HepG2 (cell line): ENCODE data around the gene TEX261. TPM values are rescaled to one million over a fixed set of nuclear protein-coding genes. Genes with fewer than 3 reads are reported as not detected.
A peak's percentile ranks its signal among the peaks of the same experiment; 100 is the strongest.

Experiments used
- HCFC1 ChIP-seq: fragments of 150-350 bp; IDR thresholded peaks from 2 replicates; pipeline ENCODE4 v1.6.1; 2014; ENCODE audit warnings: low read depth, low read length
- MAZ ChIP-seq, 2 experiments: sonication (generic) in 1 of 2; formaldehyde crosslinking in 1 of 2; IDR thresholded peaks; 2 replicates each; pipeline versions ENCODE4 v1.5.0 to v1.6.1; 2012 to 2020; ENCODE audit warnings: low read depth in 2 of 2, mild to moderate bottlenecking in 2 of 2, borderline replicate concordance in 1 of 2, improper control_type of control experiment in 1 of 2, low read length in 1 of 2, missing genetic modification reagents in 1 of 2, moderate library complexity in 1 of 2
- NFIC ChIP-seq: IDR thresholded peaks from 2 replicates; pipeline ENCODE4 v1.6.1; 2012; ENCODE audit warnings: mild to moderate bottlenecking, low read length, inconsistent platforms
- NFYB ChIP-seq: sonication (generic); formaldehyde crosslinking; IDR thresholded peaks from 2 replicates; pipeline ENCODE4 v1.4.0; 2020; ENCODE audit warnings: missing genetic modification reagents
- PATZ1 ChIP-seq: sonication (generic); formaldehyde crosslinking; IDR thresholded peaks from 2 replicates; pipeline ENCODE4 v1.4.0; 2020; ENCODE audit warnings: missing genetic modification reagents
- PAWR ChIP-seq: sonication (generic); formaldehyde crosslinking; IDR thresholded peaks from 2 replicates; pipeline ENCODE4 v1.4.0; 2020; ENCODE audit warnings: missing genetic modification reagents, mild to moderate bottlenecking, borderline replicate concordance
- POGZ ChIP-seq: sonication (generic); formaldehyde crosslinking; IDR thresholded peaks from 2 replicates; pipeline ENCODE4 v1.4.0; 2020; ENCODE audit warnings: mild to moderate bottlenecking, missing genetic modification reagents
- TOE1 ChIP-seq: sonication (generic); formaldehyde crosslinking; IDR thresholded peaks from 2 replicates; pipeline ENCODE4 v1.4.0; 2020; ENCODE audit warnings: mild to moderate bottlenecking, missing genetic modification reagents
- TP53 ChIP-seq: sonication (generic); formaldehyde crosslinking; conservative IDR thresholded peaks from 2 replicates; pipeline ENCODE4 v1.4.0; 2020; ENCODE audit warnings: missing genetic modification reagents
- XBP1 ChIP-seq: sonication (generic); formaldehyde crosslinking; IDR thresholded peaks from 2 replicates; pipeline ENCODE4 v1.5.0; 2020; ENCODE audit warnings: missing genetic modification reagents
- ZBTB37 ChIP-seq: sonication (generic); formaldehyde crosslinking; IDR thresholded peaks from 2 replicates; pipeline ENCODE4 v1.4.0; 2020; ENCODE audit warnings: mild to moderate bottlenecking, missing genetic modification reagents
- ZBTB7B ChIP-seq: sonication (generic); formaldehyde crosslinking; IDR thresholded peaks from 2 replicates; pipeline ENCODE4 v1.4.0; 2020; ENCODE audit warnings: missing genetic modification reagents
- ZNF142 ChIP-seq: sonication (generic); formaldehyde crosslinking; IDR thresholded peaks from 2 replicates; pipeline ENCODE4 v1.4.0; 2020; ENCODE audit warnings: missing genetic modification reagents
- ZNF350 ChIP-seq: sonication (generic); formaldehyde crosslinking; IDR thresholded peaks from 2 replicates; pipeline ENCODE4 v1.4.0; 2020; ENCODE audit warnings: mild to moderate bottlenecking, low read depth, missing genetic modification reagents, borderline replicate concordance
- ZNF414 ChIP-seq: sonication (generic); formaldehyde crosslinking; IDR thresholded peaks from 2 replicates; pipeline ENCODE4 v1.5.0; 2020; ENCODE audit warnings: missing genetic modification reagents
- ZNF652 ChIP-seq: IDR thresholded peaks from 2 replicates; pipeline ENCODE4 v1.6.1; 2016; ENCODE audit warnings: low read depth, borderline replicate concordance
- ZNF724P ChIP-seq: sonication (generic); formaldehyde crosslinking; IDR thresholded peaks from 2 replicates; pipeline ENCODE4 v1.8.0; 2022; ENCODE audit warnings: missing genetic modification reagents, borderline replicate concordance
- ZSCAN21 ChIP-seq: sonication (generic); formaldehyde crosslinking; IDR thresholded peaks from 2 replicates; pipeline ENCODE4 v1.8.0; 2022; ENCODE audit warnings: mild to moderate bottlenecking, missing genetic modification reagents, moderate library complexity, borderline replicate concordance
- ZSCAN29 ChIP-seq: sonication (generic); formaldehyde crosslinking; conservative IDR thresholded peaks from 2 replicates; pipeline ENCODE4 v1.4.0; 2020; ENCODE audit warnings: mild to moderate bottlenecking, missing genetic modification reagents
- polyA plus RNA-seq, 8 experiments: library from polyadenylated mRNA; depleted of rRNA in 3 of 8; stranded (reverse) in 7 of 8; unstranded in 1 of 8; fragments of >200 nt; fragmentation: Illumina TruSeq in 4 of 8; extraction: Trizol in 4 of 8; gene quantifications; 2 replicates each; pipeline versions ENCODE4 v1.2.1 to v1.2.3, GENCODE V29; 2011 to 2016; ENCODE audit warnings: low read depth in 4 of 8, missing spikeins in 1 of 8, mixed read lengths in 1 of 8; ENCODE audit not compliant: insufficient read depth in 1 of 8
- total RNA-seq, 5 experiments: library from RNA; depleted of rRNA; stranded (reverse); fragments of >200 nt; fragmentation: Illumina TruSeq; extraction: Trizol; gene quantifications; 2 replicates each; pipeline ENCODE4 v1.2.3, GENCODE V29; 2016; ENCODE audit warnings: low read depth in 1 of 5

The TEX261 gene
- total and polyA plus RNA-seq, 2 of the 13 experiments (the other 11 are each of a cell fraction or from before 2014, with no cell fraction given): 43.8 to 78.7 TPM

- TF ChIP-seq ZBTB37: no peak
- TF ChIP-seq XBP1: 0 out of 2 replicates have a peak, but pooled peaks have one; percentile 39
- TF ChIP-seq ZNF142: peak; percentile 51; the same call in 1 of the 2 replicates
- TF ChIP-seq ZNF414 (CRISPR knock-in tag): peak; percentile 76; the same call in 1 of the 2 replicates
- TF ChIP-seq PATZ1 (CRISPR knock-in tag): peak; percentile 77
- peak; percentile 86 for TF ChIP-seq ZSCAN29 (CRISPR knock-in tag)
- no peak for TF ChIP-seq TOE1 (CRISPR knock-in tag)
- peak; percentile 55; the same call in 1 of the 2 replicates for TF ChIP-seq POGZ (CRISPR knock-in tag)
- no peak for TF ChIP-seq NFIC
- TF ChIP-seq HCFC1: no peak
- TF ChIP-seq ZSCAN21 (CRISPR knock-in tag): no peak; the same call in 1 of the 2 replicates
- TF ChIP-seq ZNF724P (CRISPR knock-in tag): 0 out of 2 replicates have a peak, but pooled peaks have one; percentile 46
- TF ChIP-seq TP53 (CRISPR knock-in tag): no peak; the same call in 1 of the 2 replicates
- TF ChIP-seq PAWR (CRISPR knock-in tag): peak; percentile 79; the same call in 1 of the 2 replicates
- TF ChIP-seq ZNF350 (CRISPR knock-in tag): peak; percentile 39; the same call in 1 of the 2 replicates
- TF ChIP-seq MAZ (IDR thresholded peaks at IDR 0.05; ENCODE audit: borderline replicate concordance, low read depth, low read length): no peak; the same call in 1 of the 2 replicates
- no peak for TF ChIP-seq MAZ (CRISPR knock-in tag; IDR thresholded peaks at IDR 0.05; ENCODE audit: low read depth)
- TF ChIP-seq ZBTB7B: peak; percentile 72
- no peak for TF ChIP-seq NFYB (CRISPR knock-in tag)
- no peak for TF ChIP-seq ZNF652 (CRISPR knock-in tag)
These were observed 46.2 kb downstream of the TEX261 start (continued) for GRCh38 chr2:70948337-70949003.
